HG03196 (cell line): Measurements from ENCODE around the gene ADAMTS2.

ENCODE experiments used
- ATAC-seq: cut with Tn5 transposase; IDR thresholded peaks from one replicate; pipeline ENCODE4 v1.9.1; 2021; ENCODE audit not compliant: unreplicated experiment

ADAMTS2 gene

GRCh38 chr5:179185941-179186411, 159.3 kb downstream of the ADAMTS2 start:
- ATAC-seq = no peak

- no peak for ATAC-seq
These were observed 159.9 kb downstream of the ADAMTS2 start for GRCh38 chr5:179185256-179185940.

DNA sequence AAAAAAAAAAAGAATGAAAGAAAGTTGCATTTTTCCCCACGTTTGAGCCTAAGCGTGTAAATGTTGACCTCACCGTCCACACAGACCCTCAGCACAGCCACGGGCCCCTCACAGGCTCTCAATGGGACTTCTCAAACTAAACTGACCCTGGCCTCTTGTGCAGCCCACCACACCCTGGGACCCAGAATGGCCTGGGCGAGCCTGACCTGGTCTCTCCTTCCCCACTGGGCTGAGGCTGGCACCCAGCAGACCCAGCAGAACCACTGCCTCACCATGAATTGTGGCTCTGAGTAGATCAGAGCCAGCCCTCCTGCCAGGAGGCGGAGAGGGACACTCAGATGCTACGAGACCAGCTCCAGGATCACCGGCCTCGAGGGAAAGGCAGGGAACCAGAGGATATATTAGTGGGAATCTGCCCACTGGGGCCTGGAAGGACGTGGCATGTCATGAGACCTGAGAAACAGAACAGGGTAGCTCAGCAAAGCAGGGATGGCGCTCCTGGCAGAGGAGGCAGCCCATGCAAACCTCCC, 160.7 kb downstream of the ADAMTS2 start:
- no peak for ATAC-seq

DNA sequence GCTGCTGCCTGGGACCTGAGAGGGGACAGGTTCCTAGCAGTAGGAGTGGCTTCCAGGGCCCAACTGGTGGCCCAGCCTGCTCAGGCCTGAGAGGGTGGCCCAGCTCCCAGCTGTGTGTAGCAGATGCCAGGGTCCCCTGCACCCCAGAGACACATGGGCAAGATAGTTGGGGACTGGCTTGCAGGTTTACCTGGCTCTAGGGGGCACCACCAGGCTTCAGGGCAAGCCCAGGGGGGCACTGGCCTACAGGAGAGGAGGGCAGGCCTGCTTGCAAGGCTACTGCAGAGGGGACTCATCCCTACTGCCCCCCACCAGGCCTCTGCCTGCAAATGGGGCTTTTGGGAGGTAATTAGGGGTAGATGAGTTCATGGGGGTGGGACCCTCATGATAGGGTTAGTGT, 161.8 kb downstream of the ADAMTS2 start:
- no peak for ATAC-seq

- no peak for ATAC-seq
These were observed 162.7 kb downstream of the ADAMTS2 start for GRCh38 chr5:179182601-179183000.

- no peak for ATAC-seq
These were observed 163.3 kb downstream of the ADAMTS2 start for GRCh38 chr5:179181988-179182387.

DNA sequence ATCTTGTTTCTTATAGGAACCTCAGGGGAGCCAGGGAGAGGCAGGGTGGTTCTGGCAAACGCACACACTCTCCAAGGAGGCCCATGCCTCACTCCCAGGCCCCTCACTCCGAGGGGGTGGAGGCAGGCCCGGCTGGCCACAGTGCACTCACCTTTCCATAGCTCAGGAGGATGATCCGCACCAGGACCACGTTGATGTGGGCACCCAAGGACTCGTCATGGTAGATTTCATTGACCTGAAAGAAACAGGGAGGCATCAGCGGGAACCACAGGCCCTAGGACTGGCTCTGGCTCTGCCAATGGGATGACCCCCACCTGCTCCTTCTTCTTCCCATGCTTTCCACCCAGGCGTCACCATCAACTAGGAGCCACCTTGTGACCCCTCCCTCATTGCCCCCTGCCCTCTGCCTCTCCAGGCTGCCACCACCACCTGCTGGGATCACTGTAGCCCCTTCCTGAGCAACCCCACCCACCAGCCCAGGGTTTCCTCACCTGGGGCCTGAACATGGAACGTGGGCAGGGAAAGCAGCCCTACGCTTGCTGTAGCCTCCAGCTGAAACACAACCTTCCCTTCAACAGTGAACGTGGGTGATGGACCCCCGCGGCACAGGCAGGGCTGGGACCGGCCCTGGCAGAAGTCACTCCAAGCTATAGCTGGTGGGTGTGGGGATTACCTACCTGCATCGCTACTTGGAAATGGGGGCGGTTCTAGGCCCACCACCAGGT, 164.2 kb downstream of the ADAMTS2 start:
- ATAC-seq = no peak

DNA sequence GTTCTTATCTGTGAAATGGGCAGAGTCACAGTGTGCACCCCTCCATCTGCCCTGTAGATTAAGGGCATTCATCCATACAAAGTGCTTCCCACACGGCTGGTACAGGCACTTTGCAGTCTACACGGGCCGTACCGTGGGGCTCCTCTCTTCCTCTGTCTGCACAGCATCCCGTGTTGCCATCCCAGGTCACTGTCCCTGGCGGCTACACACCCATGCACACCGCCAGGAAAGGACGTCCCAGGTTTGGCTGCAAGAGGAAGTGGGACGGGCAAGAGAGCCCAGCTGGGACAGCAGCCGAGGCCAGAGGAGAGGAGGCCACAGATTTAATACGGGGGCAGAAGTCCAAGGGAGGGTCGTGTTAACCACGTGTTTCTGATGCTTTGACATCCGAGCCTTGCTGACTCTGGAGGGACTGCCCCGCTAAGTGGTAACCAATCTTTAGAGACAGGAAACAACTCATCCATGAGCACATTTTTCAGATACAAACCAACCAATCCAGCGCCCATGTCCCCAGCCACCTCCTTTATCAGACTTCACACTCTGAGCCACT, 165.1 kb downstream of the ADAMTS2 start:
- no peak for ATAC-seq

DNA sequence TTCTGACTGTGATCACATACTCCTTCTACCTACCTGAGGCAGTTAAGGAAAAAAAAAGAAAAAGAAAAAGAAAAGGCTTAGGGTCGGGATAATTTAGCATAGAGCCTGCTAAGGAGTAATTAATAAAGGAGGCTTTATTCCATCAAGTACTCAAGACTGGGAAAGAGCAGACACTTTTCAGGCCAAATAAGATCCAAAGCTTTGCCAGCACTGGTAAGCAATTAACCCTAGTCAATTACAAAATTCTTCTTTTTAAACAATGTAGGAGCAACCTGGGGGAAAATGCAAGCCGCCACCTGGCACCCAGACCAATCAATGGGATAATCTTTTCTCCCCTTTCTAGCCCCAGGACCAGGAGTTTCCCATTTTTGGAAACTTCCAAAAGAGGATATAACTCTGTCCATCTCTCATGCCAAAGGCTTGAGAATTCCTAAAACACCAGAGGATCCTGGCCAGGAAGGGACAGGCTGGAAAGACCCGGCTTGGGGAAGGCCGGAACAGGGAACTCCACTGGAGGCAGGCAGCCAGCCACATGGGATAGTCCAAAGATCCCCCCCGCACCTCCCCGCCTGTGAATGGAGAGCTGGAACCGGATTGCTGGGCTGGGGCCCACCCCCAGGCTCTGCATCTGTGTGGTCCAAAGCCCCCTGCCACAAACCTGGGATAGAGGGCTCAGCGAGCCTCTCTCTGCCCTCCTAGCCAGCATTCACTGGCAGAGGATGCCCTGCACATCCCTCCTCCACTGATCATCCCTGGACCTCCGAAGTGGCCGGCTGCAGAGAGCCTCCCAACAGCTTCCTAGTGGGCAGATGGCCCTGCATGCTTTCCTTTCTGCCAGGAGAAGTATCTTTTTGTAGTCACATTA, 167.3 kb downstream of the ADAMTS2 start:
- ATAC-seq = no peak

DNA sequence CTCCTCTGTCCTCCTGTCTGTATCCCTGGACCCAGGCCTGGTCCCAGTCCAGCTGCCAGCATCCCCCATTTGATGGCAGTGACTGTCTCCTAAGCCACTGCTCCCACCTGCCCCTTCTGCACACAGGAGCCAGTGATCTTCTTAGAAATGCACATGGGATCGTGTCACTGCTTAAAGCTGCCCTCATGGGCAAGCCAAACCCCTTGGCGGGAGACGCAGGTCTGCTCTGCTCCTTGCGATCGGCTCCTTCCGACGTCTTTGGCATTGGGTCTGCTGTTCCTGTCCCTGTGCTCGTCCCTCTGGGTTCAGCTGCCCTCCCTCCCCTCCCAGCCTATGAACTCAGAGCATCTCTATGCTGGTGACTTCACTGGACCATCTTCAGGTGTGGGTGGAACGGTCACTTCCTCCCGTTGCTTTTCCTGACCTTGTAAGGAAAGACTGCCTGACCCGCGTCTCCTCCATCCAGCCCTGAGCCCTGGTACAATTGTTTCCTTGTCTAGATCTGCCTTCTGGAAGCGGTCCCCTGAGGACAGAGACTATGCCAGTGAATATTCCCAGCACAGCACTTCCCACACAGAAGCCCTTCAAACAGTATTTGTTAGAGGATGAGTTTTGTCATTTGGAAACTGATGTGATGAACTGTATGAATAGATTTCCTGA, 168.6 kb downstream of the ADAMTS2 start:
- no peak for ATAC-seq

DNA sequence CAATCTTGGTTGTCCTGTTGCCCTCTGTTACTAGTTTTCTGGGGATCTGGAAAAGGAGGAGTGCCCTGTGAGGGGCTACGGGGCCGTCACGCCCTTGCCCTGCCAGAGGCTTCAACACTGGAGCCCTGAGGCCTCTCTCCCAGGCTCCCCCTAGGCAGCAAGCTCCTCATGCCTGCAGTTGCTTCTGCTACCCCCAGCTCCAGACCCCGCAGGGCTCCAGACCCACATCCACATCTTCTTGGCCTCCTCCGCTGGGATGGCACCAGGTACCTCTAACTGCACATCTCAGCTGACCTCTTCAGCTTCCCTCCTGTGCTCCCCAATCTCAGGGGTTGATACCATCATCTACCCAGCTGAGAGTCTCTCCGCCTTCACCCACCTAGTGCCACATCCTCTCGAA, 169.1 kb downstream of the ADAMTS2 start:
- ATAC-seq = no peak

DNA sequence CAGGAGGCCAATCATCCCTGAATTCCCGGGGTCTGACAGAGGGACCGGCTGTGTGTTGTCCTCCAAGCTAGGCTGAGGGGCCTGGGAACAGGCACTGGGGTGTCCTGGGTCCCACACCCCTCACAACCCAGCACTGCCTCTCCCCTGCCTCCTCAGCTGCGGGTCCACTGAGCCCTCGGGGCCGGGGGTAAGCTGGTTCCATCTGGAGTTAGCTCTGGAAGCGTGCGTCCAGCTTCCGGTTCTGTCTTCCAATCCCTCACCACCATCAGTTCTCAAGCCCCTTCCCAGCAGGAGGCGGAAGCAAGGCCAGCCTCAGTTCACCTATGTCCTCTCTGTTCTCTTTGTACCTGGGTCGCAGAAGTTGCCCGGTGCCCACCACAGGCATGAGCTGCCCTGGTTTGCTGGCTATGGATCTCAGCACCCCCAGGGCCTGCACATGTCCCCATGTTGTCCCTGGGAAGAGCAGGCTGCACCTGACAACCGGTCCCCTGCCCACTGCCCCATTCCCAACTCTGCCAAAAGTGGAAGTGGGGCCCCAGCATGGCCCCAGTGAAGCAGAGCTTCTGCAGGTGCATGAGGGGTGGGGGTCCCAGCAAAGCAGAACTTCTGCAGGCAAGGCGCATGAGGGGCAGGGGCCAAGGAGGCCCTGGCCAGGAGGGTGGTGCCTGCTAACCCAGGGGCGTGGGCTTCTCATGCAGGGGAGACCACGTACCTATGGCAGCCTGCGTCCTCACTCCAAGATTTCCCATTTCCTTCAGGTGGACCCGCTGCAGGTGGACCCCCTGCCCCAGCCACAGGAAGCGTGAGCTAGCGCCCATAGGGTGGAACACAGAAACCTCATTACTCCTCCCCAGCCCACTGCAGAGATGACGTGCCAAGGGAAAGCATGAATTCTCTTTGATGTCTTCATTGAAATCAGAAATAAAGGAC, 173.2 kb downstream of the ADAMTS2 start:
- no peak for ATAC-seq

DNA sequence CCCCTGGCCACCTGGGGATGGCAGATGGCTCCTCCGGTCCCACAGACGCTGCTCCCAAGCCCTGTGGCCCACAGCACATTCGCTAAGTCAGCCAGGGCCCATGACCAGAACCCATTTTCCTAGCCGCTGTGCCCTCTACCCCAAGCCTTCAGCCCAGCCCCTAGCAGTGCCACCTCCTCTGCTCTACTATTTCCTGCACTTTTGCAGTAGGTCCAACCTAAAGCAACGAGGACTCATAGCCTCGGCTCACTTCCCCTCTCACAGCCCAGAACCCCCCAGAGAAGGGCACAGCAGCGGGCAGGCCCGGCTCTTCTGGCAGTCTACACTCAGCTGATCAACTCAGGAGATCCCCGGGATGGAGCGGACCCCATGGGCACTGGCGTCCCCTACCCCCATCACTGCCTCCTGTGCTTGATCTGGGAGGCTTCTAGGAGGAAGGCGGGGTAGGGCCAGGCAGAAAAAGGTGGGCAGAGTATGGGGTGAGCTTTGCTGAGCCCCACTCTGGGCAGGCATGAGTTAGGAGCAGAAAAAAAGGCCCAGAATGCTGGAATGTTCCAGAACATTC, 173.9 kb downstream of the ADAMTS2 start:
- ATAC-seq = no peak

DNA sequence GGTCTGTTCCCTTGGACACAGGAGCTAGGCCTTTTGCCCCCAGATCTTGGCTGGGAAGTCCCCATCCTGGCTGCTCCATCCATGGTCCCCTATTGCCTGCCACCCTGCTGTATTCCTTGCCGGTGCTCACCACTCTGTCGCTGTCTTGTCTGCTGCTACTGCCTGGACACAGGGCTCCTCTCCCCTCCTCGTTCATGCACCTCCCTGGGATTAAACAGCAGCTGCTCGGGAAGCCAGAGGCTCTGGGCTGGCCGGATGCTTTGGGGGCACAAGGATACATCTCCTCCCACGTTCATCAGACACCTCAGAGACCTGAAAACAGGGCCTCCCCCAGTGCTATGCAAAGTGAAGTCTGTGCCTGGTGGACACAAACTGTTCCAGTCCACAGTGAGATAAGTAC, 174.7 kb downstream of the ADAMTS2 start:
- ATAC-seq = no peak

GRCh38 chr5:179169836-179170235, 175.4 kb downstream of the ADAMTS2 start:
- ATAC-seq = no peak

- no peak for ATAC-seq
These were observed 176.6 kb downstream of the ADAMTS2 start for GRCh38 chr5:179168664-179169063.

GRCh38 chr5:179167871-179168451, 177.3 kb downstream of the ADAMTS2 start:
- ATAC-seq = no peak

- no peak for ATAC-seq
These were observed 178.1 kb downstream of the ADAMTS2 start for GRCh38 chr5:179166886-179167841.
